GM12891 (cell line): ENCODE results near the gene LPA.

ENCODE experiments used
- PAX5 ChIP-seq: IDR thresholded peaks from 2 replicates; pipeline ENCODE4 v1.6.1; 2011; ENCODE audit warnings: low read length, moderate library complexity, mild to moderate bottlenecking; ENCODE audit not compliant: insufficient read depth, severe bottlenecking
- POLR2A ChIP-seq: IDR thresholded peaks from 2 replicates; pipeline ENCODE4 v1.6.1; 2011; ENCODE audit warnings: low read depth, low read length, control low read depth
- POLR2AphosphoS5 ChIP-seq: IDR thresholded peaks from 2 replicates; pipeline ENCODE4 v1.6.1; 2011; ENCODE audit warnings: low read depth, low read length, control low read depth
- POU2F2 ChIP-seq: IDR thresholded peaks from 2 replicates; pipeline ENCODE4 v1.6.1; 2011; ENCODE audit warnings: low read depth, mild to moderate bottlenecking, control low read depth, low read length, moderate library complexity
- SPI1 ChIP-seq: IDR thresholded peaks from 2 replicates; pipeline ENCODE4 v1.6.1; 2011; ENCODE audit warnings: low read depth, low read length, control low read depth
- TAF1 ChIP-seq: IDR thresholded peaks from 2 replicates; pipeline ENCODE4 v1.6.1; 2011; ENCODE audit warnings: low read depth, low read length, control low read depth

DNA sequence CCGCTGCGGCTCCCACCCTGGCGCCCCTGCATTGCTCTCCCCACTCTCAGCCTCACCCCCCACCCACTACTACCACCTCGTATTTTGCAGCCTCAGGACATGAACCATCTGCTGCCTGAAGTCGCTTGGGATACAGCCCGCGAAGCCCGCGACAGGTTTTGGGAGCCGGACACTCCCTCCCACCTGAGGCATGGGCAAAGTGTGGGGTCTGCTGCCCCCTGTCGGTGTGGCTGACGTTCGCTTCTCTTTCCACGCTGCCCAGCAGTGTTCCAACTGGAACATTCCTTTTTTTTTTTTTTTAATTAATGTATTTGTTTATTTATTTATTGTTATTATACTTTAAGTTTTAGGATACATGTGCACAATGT, 15.3 kb upstream of the LPA start:
- TF ChIP-seq POLR2A (no peak), POLR2AphosphoS5 (no peak), TAF1 (no peak), POU2F2 (no peak), PAX5 (no peak), SPI1 (no peak)
